ENCODE measurements around the gene SLC35E2B. TPM values are rescaled to one million over a fixed set of nuclear protein-coding genes. Genes with fewer than 3 reads are reported as not detected.
"Not testable (repeated sequence)": the region's sequence is repeated elsewhere in the genome, so short reads cannot be mapped to it uniquely, and the experiment has no call there.

The SLC35E2B gene
- total RNA-seq, 1 donor from 2014 or later, result 36.9 TPM

- not testable (repeated sequence) for DNase-seq
Observed at GRCh38 chr1:1638528-1638927, 54.1 kb downstream of the SLC35E2B start.

GRCh38 chr1:1637479-1637875, 55.1 kb downstream of the SLC35E2B start:
- not testable (repeated sequence) for DNase-seq

GRCh38 chr1:1636621-1637478, 55.7 kb downstream of the SLC35E2B start:
- DNase-seq, result not testable (repeated sequence)

- DNase-seq, result not testable (repeated sequence)
Observed at GRCh38 chr1:1634613-1635012, 58.0 kb downstream of the SLC35E2B start.

GRCh38 chr1:1633409-1633808, 59.2 kb downstream of the SLC35E2B start:
- not testable (repeated sequence) for DNase-seq

GRCh38 chr1:1631782-1632420, 60.7 kb downstream of the SLC35E2B start, which contains the start of gene MMP23B:
Gene MMP23B (plus strand): TSS chr1:1632173. CDS start chr1:1632219, 46 bp downstream.
- DNase-seq, result peak; percentile 77

GRCh38 chr1:1630965-1631781, 61.4 kb downstream of the SLC35E2B start:
- peak; percentile 81 for DNase-seq

- DNase-seq, result peak; percentile 94
Observed at GRCh38 chr1:1630191-1630964, 62.2 kb downstream of the SLC35E2B start.

- no peak for DNase-seq
Observed at GRCh38 chr1:1629430-1630190, 63.0 kb downstream of the SLC35E2B start.

- peak; percentile 47 for DNase-seq
Observed at GRCh38 chr1:1628754-1629429, 63.7 kb downstream of the SLC35E2B start.

GRCh38 chr1:1627829-1628753, 64.5 kb downstream of the SLC35E2B start:
- no peak for DNase-seq

- DNase-seq, result no peak
Observed at GRCh38 chr1:1627261-1627828, 65.2 kb downstream of the SLC35E2B start.

- DNase-seq, result no peak
Observed at GRCh38 chr1:1626207-1627141, 66.1 kb downstream of the SLC35E2B start.

- no peak for DNase-seq
Observed at GRCh38 chr1:1625824-1626206, 66.8 kb downstream of the SLC35E2B start.

- no peak for DNase-seq
Observed at GRCh38 chr1:1625404-1625775, 67.2 kb downstream of the SLC35E2B start.

- DNase-seq, result peak; percentile 29
Observed at GRCh38 chr1:1624443-1625403, 67.9 kb downstream of the SLC35E2B start.
